Cardiac muscle cell (in vitro differentiated cells and primary cell): ENCODE data around the gene HMGCS2. TPM values are rescaled to one million over a fixed set of nuclear protein-coding genes. Genes with fewer than 3 reads are reported as not detected.

ENCODE experiments used
- DNase-seq, 2 donors: peaks; one replicate each; pipeline versions ENCODE4 v3.0.0 to v3.0.0-alpha.2; 2010 to 2017; ENCODE audit warnings: low read depth in 1 of 2, low spot score in 1 of 2
- H3K27ac ChIP-seq: fragments of 200-600 bp; sonication (generic); 2 replicates; pipeline ENCODE4 v1.5.1; 2016
- H3K27me3 ChIP-seq: fragments of 200-600 bp; sonication (generic); 2 replicates; pipeline ENCODE4 v1.6.0; 2016; ENCODE audit warnings: control low read depth
- H3K36me3 ChIP-seq: fragments of 200-600 bp; sonication (generic); 2 replicates; pipeline ENCODE4 v1.5.1; 2016; ENCODE audit warnings: control low read depth
- H3K4me1 ChIP-seq: fragments of 200-600 bp; sonication (generic); 2 replicates; pipeline ENCODE4 v1.8.1; 2017; ENCODE audit warnings: low read depth, mild to moderate bottlenecking, mixed run types
- H3K4me3 ChIP-seq: fragments of 200-600 bp; sonication (generic); 2 replicates; pipeline ENCODE4 v1.5.1; 2016; ENCODE audit warnings: mild to moderate bottlenecking
- H3K9me3 ChIP-seq: fragments of 200-600 bp; sonication (generic); 2 replicates; pipeline ENCODE4 v1.5.1; 2017; ENCODE audit warnings: low read depth, mild to moderate bottlenecking, control low read depth
- CTCF ChIP-seq: IDR thresholded peaks from 2 replicates; pipeline ENCODE4 v1.5.1; 2012; ENCODE audit warnings: low read depth, mild to moderate bottlenecking, low read length
- polyA plus RNA-seq: library from polyadenylated mRNA; unstranded; fragments of >200 nt; fragmentation: Nextera tagmentation; extraction: Ambion mirVana; gene quantifications from 2 replicates; pipeline ENCODE4 v1.2.1, GENCODE V29; 2016
- total RNA-seq: library from RNA; depleted of rRNA; stranded (reverse); fragments of >200 nt; gene quantifications from 2 replicates; pipeline ENCODE4 v1.2.3, GENCODE V29; 2016

HMGCS2 gene
- total RNA-seq, result not detected in 2 replicates
- 0.15 TPM in 1 of 2 replicates, not detected in the other for polyA plus RNA-seq

GRCh38 chr1:119768778-119769177 lies at the start of gene HMGCS2:
TSS of gene HMGCS2 (minus strand) at chr1:119768905. CDS start at chr1:119768844, 61 bp downstream.
- Histone ChIP-seq H3K27ac (no peak within 1 kb of the TSS), H3K4me1 (peaks cover 17% of the 10 kb centered on the region), H3K27me3 (no peaks in the 10 kb centered on the region), H3K4me3 (no peak within 1 kb of the TSS), H3K9me3 (no peaks in the 10 kb centered on the region), H3K36me3 (no peaks in the 10 kb centered on the region)
- no peak for TF ChIP-seq CTCF
- no peak for DNase-seq

- no peaks in the 10 kb centered on the region for H3K27me3 ChIP-seq
Measured at GRCh38 chr1:119818181-119818580, 49.5 kb upstream of the HMGCS2 start.

GRCh38 chr1:119816407-119816806 lies 47.7 kb upstream of the HMGCS2 start:
- Histone ChIP-seq H3K36me3 (no peaks in the 10 kb centered on the region), H3K27ac (no peak overlapping the region), H3K27me3 (no peaks in the 10 kb centered on the region), H3K9me3 (no peaks in the 10 kb centered on the region), H3K4me3 (no peak overlapping the region), H3K4me1 (peaks cover 18% of the 10 kb centered on the region)
- DNase-seq, result no peak
- TF ChIP-seq CTCF, result no peak

More at GRCh38 chr1:119818181-119818580, 49.5 kb upstream of the HMGCS2 start:
- Histone ChIP-seq H3K4me3 (no peak overlapping the region), H3K4me1 (peaks cover 18% of the 10 kb centered on the region), H3K36me3 (no peaks in the 10 kb centered on the region), H3K9me3 (no peaks in the 10 kb centered on the region), H3K27ac (no peak overlapping the region)
- TF ChIP-seq CTCF, result no peak
- DNase-seq, result no peak

- no peak for TF ChIP-seq CTCF
- Histone ChIP-seq H3K9me3 (no peaks in the 10 kb centered on the region), H3K4me1 (peaks cover 18% of the 10 kb centered on the region), H3K36me3 (no peaks in the 10 kb centered on the region), H3K4me3 (no peak overlapping the region), H3K27ac (no peak overlapping the region), H3K27me3 (no peaks in the 10 kb centered on the region)
- no peak for DNase-seq
Measured at GRCh38 chr1:119815928-119816327, 47.2 kb upstream of the HMGCS2 start.

GRCh38 chr1:119815361-119815760 lies 46.7 kb upstream of the HMGCS2 start:
- no peak overlapping the region for H3K27ac ChIP-seq
- no peaks in the 10 kb centered on the region for H3K27me3 ChIP-seq
- TF ChIP-seq CTCF, result no peak

GRCh38 chr1:119814288-119814687 lies 45.6 kb upstream of the HMGCS2 start:
- Histone ChIP-seq H3K4me3 (no peak overlapping the region), H3K27me3 (no peaks in the 10 kb centered on the region), H3K36me3 (no peaks in the 10 kb centered on the region), H3K4me1 (peaks cover 18% of the 10 kb centered on the region), H3K9me3 (no peaks in the 10 kb centered on the region), H3K27ac (peak overlapping the region; percentile 77)
- TF ChIP-seq CTCF, result no peak
- peak in 1 of 2 donors; percentile 60 for DNase-seq

More at GRCh38 chr1:119815361-119815760, 46.7 kb upstream of the HMGCS2 start:
- Histone ChIP-seq H3K9me3 (no peaks in the 10 kb centered on the region), H3K4me1 (peaks cover 18% of the 10 kb centered on the region), H3K36me3 (no peaks in the 10 kb centered on the region), H3K4me3 (no peak overlapping the region)
- no peak for DNase-seq
